ENCODE data around the gene NTSR2.
"Not testable (repeated sequence)": the region's sequence is repeated elsewhere in the genome, so short reads cannot be mapped to it uniquely, and the experiment has no call there.

The NTSR2 gene

GRCh38 chr2:11665028-11665427 lies 5.0 kb downstream of the NTSR2 start:
- no peak for DNase-seq
- no peak overlapping the region for H3K4me3 ChIP-seq
- intact Hi-C loops (cut with DNase I; ENCODE audit: low total_unique reads), result no loop called here
- no peaks in the 10 kb centered on the region for H3K36me3 ChIP-seq
- peaks cover 0 to 53% of the 10 kb centered on the region in 2 donors for H3K27me3 ChIP-seq
- no peak for TF ChIP-seq CTCF (IDR thresholded peaks at IDR 0.05)
- H3K27ac ChIP-seq, result no peak overlapping the region
- peaks cover 0 to 3% (median 0%) of the 10 kb centered on the region in 3 donors for H3K9me3 ChIP-seq
- H3K4me1 ChIP-seq, result peaks cover 0 to 6% (median 6%) of the 10 kb centered on the region in 4 donors

DNA sequence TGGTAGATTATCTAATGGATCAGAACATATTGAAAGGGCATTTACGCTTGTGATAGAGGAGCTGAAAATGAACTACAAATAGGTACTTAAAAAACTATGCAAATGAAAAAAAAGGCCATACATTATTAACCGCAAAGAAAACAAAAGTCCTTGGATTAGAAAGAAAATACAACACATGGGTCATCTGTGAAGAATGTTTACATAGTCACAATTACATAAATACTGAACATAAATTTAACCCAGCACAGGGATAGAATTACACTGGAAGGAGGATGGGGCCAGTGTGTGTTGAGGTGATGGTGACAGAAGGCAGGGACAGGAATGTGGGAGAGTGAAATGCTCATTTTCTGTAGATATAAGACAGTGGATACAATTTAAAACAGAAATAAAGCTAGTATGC lies 6.6 kb downstream of the NTSR2 start:
- Histone ChIP-seq H3K27me3 (peaks cover 0 to 45% of the 10 kb centered on the region in 2 donors), H3K36me3 (no peaks in the 10 kb centered on the region), H3K9me3 (peaks cover 0 to 3% (median 0%) of the 10 kb centered on the region in 3 donors), H3K4me1 (no peaks in the 10 kb centered on the region), H3K4me3 (no peak overlapping the region), H3K27ac (no peak overlapping the region)
- DNase-seq, result no peak
- TF ChIP-seq CTCF (IDR thresholded peaks at IDR 0.05), result no peak
- intact Hi-C loops (cut with DNase I; ENCODE audit: low total_unique reads), result no loop called here

DNA sequence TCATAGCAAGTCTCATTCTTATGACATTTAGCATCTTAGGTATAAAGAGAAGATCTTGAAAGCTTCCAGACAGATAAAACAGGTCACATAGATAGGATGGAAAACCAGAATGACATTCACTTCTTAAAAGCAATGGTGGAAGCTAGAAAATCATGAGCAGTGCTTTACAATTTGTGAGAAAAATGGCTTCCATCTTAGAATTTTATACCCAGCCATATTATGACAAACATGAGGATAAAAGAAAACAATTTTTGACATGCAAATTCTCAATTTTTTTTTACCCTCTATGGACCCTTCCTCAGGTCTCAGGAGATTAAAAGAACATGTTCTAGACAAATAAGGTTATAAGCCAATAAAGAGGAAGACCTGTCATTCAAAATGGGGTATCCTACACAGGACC lies 7.1 kb downstream of the NTSR2 start:
- no peak for TF ChIP-seq CTCF (IDR thresholded peaks at IDR 0.05)
- Histone ChIP-seq H3K27me3 (peaks cover 0 to 39% of the 10 kb centered on the region in 2 donors), H3K27ac (no peak overlapping the region), H3K4me3 (no peak overlapping the region), H3K4me1 (no peaks in the 10 kb centered on the region), H3K36me3 (no peaks in the 10 kb centered on the region), H3K9me3 (peaks cover 0 to 3% (median 0%) of the 10 kb centered on the region in 3 donors)
- intact Hi-C loops (cut with DNase I; ENCODE audit: low total_unique reads), result no loop called here
- DNase-seq, result no peak

DNA sequence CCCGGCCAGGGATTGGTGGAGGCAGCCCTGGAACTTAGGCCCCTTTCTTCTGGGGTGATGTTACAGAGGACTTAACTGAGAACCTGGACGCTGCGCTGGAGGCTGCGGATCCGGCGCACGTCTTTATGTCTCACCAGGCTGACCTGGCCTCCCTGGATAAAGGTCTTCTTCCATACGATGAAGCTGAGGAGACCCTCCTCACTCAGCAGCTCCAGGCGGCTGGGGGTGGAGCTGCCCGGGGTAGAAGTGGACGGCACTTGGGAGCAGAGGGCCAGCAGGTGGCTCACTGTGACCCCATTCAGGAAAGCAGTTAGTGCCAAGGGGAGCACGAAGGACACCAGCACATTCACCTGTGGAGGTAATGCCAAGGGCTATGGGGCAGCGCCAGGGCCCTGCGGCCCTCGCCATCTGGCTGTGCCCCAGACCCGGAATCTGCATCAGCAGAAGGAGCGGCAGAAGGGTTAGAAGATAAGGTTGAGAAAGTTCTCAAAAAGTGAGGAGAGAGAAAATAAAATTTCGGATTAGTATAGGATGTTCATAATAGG lies 8.0 kb downstream of the NTSR2 start:
- no peak for DNase-seq
- no peak for TF ChIP-seq CTCF (IDR thresholded peaks at IDR 0.05)
- intact Hi-C loops (cut with DNase I; ENCODE audit: low total_unique reads), result no loop called here
- H3K4me3 ChIP-seq, result no peak overlapping the region
- no peaks in the 10 kb centered on the region for H3K4me1 ChIP-seq
- no peak overlapping the region for H3K27ac ChIP-seq
- no peaks in the 10 kb centered on the region for H3K36me3 ChIP-seq
- H3K9me3 ChIP-seq, result peaks cover 0 to 3% (median 0%) of the 10 kb centered on the region in 3 donors
- peaks cover 0 to 31% of the 10 kb centered on the region in 2 donors for H3K27me3 ChIP-seq

GRCh38 chr2:11660396-11660795 lies 9.6 kb downstream of the NTSR2 start:
- DNase-seq; intact Hi-C loops (cut with DNase I; ENCODE audit: low total_unique reads); H3K27ac ChIP-seq; H3K9me3 ChIP-seq; H3K36me3 ChIP-seq; H3K4me1 ChIP-seq; H3K4me3 ChIP-seq: not testable (repeated sequence)
- peaks cover 0 to 19% of the 10 kb centered on the region in 2 donors for H3K27me3 ChIP-seq

DNA sequence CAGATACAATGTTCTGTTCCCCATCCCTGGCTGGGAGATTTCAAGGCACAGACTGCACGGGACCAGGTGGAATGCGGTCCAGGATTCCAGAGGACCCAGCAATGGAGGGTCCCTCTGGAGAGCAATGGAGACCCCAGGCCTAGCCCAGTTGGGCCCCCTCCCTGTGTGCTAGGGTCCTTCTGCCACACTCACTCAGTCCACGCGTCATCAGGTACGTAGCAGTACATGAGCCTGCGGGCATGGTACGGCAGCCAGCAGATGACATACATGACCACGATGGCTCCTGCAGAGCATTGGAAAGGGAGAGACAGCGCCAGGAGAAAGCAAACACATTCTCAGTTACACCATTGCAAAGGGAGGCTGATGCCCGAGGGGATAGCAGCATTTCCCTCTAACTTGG lies 10.1 kb downstream of the NTSR2 start:
- no peak for DNase-seq
- TF ChIP-seq CTCF (IDR thresholded peaks at IDR 0.05), result no peak
- intact Hi-C loops (cut with DNase I; ENCODE audit: low total_unique reads), result no loop called here
- Histone ChIP-seq H3K4me3 (no peak overlapping the region), H3K4me1 (no peaks in the 10 kb centered on the region), H3K36me3 (no peaks in the 10 kb centered on the region), H3K9me3 (peaks cover 0 to 3% (median 0%) of the 10 kb centered on the region in 3 donors), H3K27ac (no peak overlapping the region), H3K27me3 (peaks cover 0 to 19% of the 10 kb centered on the region in 2 donors)

Measured in tibial artery (tissue), 4 donors.